GM12864 (cell line): ENCODE data around the gene CSPG5.
A peak's percentile ranks its signal among the peaks of the same experiment; 100 is the strongest.

Source experiments
- DNase-seq: peaks from one replicate; pipeline ENCODE4 v3.0.0-alpha.2; 2011; ENCODE audit warnings: low read depth
- H3K4me3 ChIP-seq: 2 replicates; pipeline ENCODE4 v1.5.1; 2011; ENCODE audit warnings: mild to moderate bottlenecking, low read depth, low read length, control low read depth
- TF ChIP-seq, protein P1 (sequence below): IDR thresholded peaks from 2 replicates; pipeline ENCODE4 v1.5.1; 2011; ENCODE audit warnings: low read depth, mild to moderate bottlenecking, moderate library complexity, low read length, control low read depth, inconsistent platforms; ENCODE audit errors: missing control alignments

The CSPG5 gene

DNA sequence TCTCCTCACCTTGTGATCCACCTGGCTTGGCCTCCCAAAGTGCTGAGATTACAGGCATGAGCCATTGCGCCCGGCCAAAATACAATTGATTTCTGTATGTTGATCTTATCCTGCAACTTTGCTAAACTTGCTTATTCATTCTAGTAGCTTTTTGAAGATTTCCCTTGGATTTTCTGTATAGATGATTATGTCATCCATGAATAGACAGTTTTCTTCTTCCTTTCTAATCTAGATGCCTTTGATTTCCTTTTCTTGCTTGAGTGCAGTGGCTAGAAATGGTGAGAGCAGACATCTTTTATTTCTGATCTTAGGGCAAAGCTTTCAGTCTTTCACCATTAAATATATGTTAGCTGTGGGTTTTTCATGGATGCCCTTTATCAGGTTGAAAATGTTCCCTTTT is 60.7 kb downstream of the CSPG5 start:
- TF ChIP-seq, protein P1, sequence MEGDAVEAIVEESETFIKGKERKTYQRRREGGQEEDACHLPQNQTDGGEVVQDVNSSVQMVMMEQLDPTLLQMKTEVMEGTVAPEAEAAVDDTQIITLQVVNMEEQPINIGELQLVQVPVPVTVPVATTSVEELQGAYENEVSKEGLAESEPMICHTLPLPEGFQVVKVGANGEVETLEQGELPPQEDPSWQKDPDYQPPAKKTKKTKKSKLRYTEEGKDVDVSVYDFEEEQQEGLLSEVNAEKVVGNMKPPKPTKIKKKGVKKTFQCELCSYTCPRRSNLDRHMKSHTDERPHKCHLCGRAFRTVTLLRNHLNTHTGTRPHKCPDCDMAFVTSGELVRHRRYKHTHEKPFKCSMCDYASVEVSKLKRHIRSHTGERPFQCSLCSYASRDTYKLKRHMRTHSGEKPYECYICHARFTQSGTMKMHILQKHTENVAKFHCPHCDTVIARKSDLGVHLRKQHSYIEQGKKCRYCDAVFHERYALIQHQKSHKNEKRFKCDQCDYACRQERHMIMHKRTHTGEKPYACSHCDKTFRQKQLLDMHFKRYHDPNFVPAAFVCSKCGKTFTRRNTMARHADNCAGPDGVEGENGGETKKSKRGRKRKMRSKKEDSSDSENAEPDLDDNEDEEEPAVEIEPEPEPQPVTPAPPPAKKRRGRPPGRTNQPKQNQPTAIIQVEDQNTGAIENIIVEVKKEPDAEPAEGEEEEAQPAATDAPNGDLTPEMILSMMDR: no peak
- DNase-seq: no peak
- H3K4me3 ChIP-seq: no peak overlapping the region

DNA sequence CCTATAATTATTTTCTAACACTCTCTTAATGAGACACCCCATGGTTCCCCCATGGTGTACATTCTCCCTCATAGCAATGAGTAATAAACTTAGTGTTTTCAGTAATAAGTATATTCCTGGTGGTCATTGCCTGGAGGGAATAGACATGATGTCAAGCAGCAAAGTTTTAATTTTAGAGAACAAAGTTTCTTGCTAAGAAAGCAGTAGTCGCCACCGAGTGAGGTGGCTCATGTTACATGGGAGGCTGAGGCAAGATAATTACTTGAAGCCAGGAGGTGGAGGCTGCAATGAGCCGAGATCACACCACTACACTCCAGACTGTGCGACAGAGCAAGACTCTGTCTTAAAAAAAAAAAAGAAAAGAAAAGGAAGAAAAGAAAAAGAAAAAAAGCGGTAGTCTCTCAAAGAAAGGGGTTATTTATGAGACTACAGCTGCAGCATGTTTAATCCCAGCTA is 62.8 kb downstream of the CSPG5 start:
- TF ChIP-seq, protein P1: no peak
- DNase-seq: no peak
- H3K4me3 ChIP-seq: no peak overlapping the region

DNA sequence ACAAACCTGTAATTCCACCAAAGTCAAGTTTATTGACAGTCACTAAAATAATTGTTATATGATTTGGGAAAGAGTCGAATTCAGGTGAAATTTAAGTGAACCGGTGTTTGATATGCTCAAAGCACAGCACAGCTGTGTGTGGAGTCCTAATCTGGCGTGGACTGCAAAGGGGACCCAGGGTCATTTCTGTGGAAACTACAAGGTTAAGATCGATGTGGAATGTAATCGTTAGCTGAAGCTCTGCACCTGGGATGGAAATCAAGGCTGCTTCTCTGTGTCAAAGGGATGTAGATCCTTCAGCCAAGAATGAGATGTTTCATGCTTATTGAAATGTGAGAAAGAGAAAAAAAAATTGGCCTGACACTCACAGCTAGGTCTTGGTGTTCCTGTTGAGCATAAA is 63.6 kb downstream of the CSPG5 start:
- TF ChIP-seq, protein P1: no peak
- DNase-seq: no peak
- no peak overlapping the region for H3K4me3 ChIP-seq

DNA sequence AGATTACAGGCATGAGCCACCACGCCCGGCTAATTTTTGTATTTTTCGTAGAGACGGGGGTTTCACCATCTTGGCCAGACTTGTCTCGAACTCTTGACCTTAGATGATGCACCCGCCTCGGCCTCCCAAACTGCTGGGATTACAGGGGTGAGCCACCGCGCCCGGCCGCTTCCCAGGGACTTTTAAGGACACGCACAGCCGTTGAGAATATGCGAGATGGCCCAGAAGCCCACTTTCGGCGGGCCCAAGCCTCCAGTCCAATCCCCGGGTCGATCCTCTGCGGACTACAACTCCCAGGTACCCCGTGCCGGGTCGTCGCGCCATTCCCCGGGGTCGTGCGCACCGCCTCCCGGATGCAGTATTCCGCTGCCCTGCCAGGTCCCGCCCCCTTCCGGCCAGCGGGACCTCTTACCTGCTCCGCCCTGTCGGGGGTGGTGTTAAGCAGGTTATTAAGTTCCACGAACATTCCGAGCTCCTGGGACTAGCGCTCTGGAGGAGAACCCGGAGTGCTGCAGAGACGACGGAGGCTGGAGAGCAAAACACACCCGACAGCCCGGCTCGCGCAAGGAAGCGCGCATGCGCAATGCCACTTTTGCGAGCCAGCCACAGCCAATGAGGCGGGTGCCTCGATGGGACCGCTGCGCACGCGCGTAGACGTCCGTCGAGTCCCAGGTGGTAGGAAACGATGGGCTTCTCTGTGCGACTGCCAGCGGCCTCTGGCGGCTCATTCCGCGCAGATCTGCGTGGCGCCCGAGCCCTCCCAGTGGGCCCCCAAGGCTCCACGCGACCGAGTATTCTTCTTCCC is 65.3 kb downstream of the CSPG5 start, which contains the start of gene ELP6:
TSS of gene ELP6 (minus strand) at position 588 of the 805 bp plus-strand sequence. CDS start at position 466, 122 bp downstream.
- TF ChIP-seq, protein P1: peak; percentile 77
- peak; percentile 88 for DNase-seq
- peak within 1 kb of the TSS; percentile 96 for H3K4me3 ChIP-seq

DNA sequence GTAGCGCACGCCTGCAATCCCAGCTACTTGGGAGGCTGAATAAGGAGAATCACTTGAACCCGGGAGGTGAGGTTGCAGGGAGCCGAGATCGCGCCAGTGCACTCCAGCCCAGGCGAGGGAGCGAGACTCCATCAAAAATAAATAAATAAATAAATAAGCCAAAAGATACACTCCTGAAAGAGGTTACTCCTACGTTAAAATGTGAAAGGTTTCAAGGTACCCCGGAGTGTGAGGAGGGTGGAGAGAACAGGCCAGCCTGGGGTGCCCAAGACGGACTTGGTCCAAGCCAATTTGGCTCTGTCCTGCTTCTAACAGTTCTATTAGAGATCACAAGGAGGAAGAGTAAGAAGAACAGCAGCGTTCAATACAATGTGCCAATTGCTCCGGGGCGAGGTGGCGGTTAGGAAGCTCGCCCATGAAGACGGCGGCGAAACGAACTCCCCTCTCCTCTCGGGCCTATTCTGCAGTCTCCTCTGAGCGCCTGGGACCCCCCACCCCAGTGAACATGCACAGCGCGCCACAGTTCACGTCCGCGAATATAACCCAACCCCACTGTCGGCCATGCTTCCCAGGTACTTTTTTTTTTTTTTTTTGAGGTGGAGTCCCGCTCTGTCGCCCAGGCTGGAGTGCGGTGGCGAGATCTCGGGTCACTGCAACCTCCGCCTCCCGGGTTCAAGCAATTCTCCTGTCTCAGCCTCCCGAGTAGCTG is 66.1 kb downstream of the CSPG5 start:
- TF ChIP-seq, protein P1: no peak
- H3K4me3 ChIP-seq: peak overlapping the region; percentile 96
- no peak for DNase-seq
